ENCODE results near the gene MGRN1.

MGRN1 gene

GRCh38 chr16:4677390-4677789, 52.8 kb downstream of the MGRN1 start:
- no peak for DNase-seq

GRCh38 chr16:4677994-4678393, 53.4 kb downstream of the MGRN1 start:
- DNase-seq, result no peak

DNA sequence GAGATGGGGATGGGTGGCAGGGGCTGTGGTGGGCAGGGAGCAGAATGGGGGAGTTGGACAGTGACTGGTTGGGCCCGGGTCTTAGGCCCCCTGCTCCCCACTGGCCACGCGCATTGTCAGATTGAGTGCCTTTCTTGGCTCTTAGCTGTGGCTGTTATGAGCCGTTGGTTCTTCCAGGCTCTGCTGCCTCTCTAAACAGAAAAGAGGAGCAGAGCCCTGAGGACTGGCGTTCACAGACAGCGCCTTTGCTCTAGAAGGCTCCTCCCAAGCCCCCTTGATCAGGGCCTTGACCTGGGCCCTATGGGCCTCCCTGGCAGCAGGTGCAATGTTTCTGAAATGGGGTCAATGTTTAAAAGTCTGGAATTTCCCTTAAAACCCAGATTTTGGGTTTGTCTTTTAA, 54.0 kb downstream of the MGRN1 start:
- no peak for DNase-seq

- no peak for DNase-seq
These were observed 54.7 kb downstream of the MGRN1 start for GRCh38 chr16:4679156-4679849.

DNA sequence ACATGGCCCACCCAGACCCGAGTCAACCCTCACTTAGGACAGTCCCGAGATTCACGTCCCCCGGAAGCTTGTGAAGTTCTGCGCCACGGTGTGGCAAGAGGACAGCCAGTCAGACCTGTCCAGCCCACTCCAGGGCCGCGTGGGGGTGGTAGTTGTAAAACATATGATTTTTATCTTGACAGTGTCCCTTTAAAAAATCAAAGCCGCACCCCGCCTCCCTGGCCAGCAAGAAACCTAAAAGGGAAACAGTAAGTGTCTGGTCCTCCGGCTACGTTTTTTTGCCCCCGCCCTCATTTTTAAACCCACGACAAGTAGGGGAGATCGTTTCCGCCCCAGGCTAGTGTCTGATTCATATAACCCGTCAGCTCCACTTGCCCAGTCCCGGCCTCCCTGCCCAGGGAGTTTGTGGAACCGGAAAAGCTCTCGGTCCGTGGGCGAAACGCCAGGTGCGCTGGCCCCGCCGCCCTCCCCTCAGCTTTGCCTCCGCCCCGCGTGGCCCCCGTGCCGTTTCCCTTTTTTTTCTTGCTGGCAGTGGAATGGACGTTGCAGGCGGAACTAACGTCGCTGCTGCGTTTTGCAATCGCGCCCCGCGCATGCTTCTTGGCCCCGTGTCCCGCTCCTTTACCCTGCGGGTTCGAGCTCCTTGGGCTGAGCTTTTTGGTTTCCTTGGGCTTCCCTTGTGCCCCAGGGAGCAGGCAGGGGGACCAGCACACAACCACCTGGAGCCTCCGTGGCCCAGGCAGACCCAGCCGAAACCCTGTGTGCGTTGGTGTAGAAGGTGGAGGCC, 55.4 kb downstream of the MGRN1 start:
- no peak for DNase-seq

DNA sequence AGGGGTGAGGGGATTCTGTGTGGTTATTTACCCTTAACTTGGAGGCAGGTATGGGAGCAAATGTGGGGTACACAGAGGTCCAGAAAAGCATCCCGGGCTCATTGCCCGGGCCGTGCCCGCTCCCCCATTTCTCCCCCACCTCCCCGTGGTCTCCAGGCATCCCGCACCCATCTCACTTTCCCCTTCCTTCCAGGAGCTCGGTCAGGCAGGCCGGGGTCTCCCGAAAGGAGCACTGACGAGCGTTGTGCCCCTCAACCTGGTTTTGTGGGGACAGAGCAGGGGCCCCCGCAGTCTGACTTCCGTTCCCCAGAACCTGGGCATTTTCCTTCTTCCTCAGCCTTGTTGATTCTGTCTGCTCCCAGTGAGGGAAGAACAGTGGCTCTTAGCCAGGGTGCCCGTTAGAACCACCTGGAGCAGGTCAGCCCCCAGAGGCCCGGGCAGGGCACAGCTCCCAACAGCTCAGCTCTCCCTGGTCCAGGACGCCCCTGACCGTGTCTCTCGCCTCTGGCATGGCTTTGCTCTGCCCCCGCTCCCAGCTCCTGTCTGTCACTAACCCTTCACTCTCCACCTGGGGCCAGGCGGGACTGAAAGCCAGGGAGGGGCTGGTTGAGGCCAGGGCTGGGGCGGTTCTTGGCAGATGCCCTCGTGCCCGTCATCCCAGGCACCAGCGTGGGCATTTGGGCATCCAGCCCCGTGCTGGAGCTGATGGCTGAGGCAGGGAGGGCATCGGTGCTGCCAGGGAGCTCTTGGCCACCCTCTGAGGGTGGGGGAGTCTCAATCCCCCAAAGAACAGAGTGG, 56.2 kb downstream of the MGRN1 start:
- no peak for DNase-seq

DNA sequence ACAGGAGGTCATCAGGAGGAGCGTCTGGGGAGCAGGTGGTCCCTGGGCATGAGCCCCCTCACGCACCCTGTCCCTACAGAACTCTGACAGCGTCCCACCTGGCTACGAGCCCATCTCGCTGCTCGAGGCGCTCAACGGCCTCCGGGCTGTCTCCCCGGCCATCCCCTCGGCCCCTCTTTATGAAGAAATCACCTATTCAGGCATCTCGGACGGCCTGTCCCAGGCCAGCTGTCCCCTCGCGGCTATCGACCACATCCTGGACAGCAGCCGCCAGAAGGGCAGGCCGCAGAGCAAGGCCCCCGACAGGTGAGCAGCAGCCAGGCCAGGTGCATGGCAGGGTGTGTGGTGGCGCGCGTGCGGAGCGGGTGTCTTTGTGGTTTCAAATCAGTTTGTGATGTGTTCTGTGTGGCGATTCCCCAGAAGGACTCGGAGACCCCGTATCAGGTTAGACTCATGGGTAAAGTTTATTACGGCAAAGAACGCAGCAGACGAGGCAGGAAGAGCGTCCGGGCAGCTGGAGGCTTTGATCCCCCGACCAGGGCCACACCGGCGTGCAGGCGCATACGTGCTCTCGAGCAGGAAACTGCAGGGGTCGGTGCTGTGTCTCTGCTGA, 57.0 kb downstream of the MGRN1 start:
- DNase-seq, result no peak

DNA sequence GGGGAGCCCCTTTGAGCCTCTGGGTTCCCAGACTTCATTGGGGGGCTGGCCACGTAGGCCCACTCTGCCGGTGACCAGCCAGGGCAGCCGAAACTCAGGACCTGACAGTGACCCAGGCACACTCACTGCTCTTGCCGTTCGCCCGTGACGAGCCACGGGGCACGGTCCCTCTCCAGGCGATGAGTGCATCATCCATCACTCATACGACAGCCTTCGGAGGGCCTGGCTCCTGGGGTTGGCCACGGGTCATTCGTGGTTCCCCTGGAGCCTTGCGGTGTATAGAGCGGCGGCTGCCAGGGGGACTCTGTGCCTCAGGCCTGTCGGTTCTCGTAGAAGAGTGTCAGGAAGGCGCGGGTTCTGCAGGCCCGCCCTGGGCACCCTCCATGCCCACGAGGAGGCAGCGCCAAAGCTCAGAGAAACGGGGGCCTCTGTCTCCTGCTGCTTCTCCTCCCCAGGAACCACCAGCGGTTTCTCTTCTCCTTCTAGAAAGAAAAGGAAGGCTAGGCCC, 57.5 kb downstream of the MGRN1 start:
- no peak for DNase-seq

GRCh38 chr16:4682616-4683254, 58.1 kb downstream of the MGRN1 start:
- DNase-seq, result no peak

DNA sequence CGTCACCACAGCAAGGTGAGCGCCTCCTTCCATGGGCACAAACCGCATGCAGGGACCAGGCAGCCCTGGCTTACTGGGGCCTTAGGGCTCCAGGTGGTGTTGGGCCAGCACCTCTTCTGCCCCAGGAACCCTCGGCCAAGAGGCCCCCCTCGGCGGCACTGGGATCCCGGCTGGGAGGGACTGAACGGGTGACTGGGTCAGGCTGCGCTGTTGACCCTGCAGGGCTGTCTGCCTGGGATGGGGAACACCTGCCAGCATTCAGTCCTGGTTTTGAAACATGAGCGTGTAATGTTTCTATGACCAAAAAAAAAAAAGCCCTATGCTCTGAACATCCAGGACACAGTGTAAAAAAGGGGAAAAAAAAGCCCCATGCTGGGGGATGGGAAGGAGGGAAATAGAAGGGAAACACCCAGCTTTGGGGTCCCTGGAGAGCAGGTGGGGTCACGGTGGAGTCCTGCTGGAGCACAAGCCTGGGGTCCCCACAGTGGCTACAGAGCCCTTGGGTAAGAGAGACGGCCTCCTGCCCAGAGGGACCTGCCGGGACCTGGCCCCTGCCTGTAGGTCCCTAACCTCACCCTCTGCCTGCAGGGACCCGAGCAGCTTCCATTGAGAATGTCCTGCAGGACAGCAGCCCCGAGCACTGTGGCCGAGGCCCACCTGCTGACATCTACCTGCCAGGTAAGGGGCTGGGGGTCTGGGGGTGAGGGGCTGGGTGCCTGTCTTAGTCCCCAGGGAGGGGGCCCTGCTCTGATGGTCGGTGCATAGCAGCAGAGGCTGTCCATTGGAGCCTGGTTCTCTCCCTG, 58.8 kb downstream of the MGRN1 start:
- no peak for DNase-seq

- DNase-seq, result no peak
These were observed 59.6 kb downstream of the MGRN1 start for GRCh38 chr16:4684058-4684715.

- no peak for DNase-seq
These were observed 60.1 kb downstream of the MGRN1 start for GRCh38 chr16:4684763-4685162.

DNA sequence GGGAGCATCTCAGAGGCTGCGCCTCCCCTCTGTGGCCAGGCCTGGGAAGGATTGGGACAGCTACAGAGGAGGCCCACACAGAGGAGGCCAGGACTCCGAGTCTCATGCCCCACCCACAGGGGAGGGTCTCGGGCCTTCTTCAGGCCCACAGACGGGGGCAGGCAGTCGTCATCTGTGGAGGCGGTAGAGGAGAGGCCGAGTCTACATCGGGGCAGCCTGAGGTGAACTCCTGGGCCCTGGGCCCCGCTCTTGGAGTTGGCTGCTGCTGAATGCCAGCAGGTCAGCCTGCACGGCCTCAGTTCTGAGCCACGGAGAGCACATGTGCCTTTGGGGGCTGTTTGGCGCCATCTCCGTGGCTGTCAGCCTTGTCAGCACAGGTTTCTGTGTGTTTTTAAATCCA, 60.7 kb downstream of the MGRN1 start:
- DNase-seq, result no peak

DNA sequence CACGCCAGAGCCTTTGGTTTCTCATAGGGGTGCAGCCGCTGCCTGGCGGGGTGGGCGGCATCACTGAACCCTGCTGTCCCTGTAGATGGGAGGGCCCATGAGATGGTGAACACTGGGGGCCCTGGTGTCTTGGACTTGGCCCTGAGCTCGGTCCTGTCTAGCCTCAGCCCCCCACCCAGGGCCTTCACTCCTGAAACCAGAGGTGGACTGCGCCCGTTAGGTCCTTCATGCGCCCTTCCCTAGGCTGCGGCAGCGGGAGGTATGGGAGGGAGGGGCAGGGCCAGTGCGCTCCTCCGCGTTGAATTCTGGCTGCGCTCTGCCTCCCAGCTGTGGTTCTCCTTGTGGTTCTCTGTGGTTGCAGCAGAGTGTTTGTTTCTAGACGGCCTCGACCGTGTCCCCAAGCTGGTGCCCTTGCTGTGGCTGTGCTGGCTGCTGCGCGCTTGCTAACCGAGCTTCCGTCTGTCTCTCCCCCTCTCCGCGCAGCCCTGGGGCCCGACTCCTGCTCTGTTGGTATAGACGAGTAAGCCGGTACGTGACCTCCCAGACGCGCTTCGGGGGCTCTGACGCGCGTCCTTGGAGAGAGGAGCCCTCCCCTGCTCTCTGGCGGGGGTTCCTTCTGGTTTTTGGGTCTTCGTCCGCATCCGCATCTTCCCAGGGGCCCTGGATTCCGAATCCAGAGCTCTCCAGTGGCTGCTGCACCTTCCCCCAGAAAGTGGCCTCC, 61.3 kb downstream of the MGRN1 start:
- no peak for DNase-seq

GRCh38 chr16:4686497-4687210, 62.0 kb downstream of the MGRN1 start:
- no peak for DNase-seq

- no peak for DNase-seq
These were observed 62.8 kb downstream of the MGRN1 start for GRCh38 chr16:4687416-4687815.

GRCh38 chr16:4687946-4688673, 63.5 kb downstream of the MGRN1 start:
- no peak for DNase-seq

DNA sequence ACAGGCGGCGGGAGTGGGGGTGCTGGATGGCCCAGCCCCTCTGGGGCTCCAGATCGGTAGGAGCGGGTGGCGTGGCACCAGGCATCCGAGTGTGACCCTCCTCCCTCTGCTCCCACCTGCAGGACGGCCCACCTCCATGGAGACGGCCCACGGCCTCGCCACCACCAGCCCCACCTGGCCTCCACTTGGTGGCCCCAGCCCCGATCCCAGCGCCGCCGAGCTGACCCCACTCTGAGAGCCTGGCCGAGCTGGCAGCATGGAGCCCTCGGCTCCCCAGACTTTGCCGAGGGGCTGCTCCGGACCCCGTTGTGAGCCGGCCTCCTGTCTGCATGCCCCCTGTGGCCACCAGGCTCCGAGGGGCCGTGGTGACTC, 64.0 kb downstream of the MGRN1 start:
- no peak for DNase-seq

DNA sequence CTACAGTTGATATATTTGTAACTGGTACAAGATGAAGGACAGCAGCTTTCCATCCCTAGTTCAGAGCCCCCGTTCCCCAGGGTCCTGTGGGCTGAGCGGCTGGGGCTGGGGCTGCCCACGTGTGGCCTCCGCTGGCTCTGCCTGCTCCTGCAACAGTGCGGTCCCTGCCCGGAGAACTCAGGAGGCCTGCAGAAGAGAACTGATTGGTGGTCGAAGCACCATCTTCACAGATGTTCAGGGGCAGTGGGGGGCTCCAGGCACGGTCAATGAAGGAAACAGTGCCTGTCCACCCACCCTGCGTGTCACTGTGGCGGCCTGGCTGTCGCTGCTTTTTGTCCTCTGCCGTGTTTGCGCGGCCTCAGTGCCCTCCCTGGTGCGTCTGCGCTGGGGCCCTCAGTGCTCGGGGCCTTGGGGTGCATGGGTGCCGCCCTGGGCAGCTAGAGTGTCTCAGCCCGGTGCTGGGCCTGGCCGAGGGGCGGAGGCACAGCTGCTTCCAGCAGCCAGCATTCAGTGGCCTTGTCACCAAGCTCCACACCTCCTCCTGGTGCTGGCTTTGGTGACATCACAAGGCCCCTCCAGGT, 64.6 kb downstream of the MGRN1 start:
- DNase-seq, result no peak

Measured in NCI-H1105 treated with DMSO at 0.1 percent for 48 hours (cell line).